ENCODE results near the gene ZNF420. TPM values are rescaled to one million over a fixed set of nuclear protein-coding genes. Genes with fewer than 3 reads are reported as not detected.

The ZNF420 gene
- total and polyA plus RNA-seq, 10 donors = 5.3 to 24.3 (median 14.4) TPM

DNA sequence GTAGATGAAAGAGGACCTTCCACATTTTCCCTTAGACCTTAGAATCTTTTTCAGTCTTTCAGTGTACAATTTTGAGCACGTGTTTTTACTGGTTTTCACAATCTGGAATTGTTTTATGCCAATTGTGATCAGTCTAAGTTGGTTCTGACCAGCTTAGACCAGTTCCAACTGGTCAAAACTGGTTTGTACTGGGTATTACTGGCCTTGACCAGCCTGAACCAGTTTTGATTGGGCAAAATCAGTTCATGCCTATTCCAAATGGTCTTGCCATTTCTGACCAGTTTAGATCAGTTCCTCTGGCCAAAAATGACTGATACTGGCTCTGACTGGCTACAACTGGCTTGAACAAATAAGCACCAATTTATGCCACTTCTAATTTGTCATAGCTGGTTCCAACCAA is 57.9 kb downstream of the ZNF420 start:
- Histone ChIP-seq H3K27me3 (replicated peaks in 1 of 7) (no peaks in the 10 kb centered on the region), H3K4me1 (no peaks in the 10 kb centered on the region), H3K4me3 (no peak overlapping the region), H3K27ac (no peak overlapping the region), H3K9me3 (peaks cover 65 to 100% (median 100%) of the 10 kb centered on the region in 8 donors), H3K36me3 (peaks cover 0 to 15% (median 0%) of the 10 kb centered on the region in 6 donors)
- DNase-seq = no peak
- no peak for TF ChIP-seq CTCF (IDR thresholded peaks at IDR 0.05 in 8 of 11, conservative IDR thresholded peaks at IDR 0.05 in 3 of 11)
- TF ChIP-seq POLR2AphosphoS5 (IDR thresholded peaks at IDR 0.05) = no peak
- TF ChIP-seq POLR2A (IDR thresholded peaks at IDR 0.05) = no peak
- WGBS, 5 donors = 11 to 39% (median 23%) methylated on average over 1 of the region's 1 CpG
- intact Hi-C loops (cut with DNase I; ENCODE audit: low total_unique reads) = no loop called here

DNA sequence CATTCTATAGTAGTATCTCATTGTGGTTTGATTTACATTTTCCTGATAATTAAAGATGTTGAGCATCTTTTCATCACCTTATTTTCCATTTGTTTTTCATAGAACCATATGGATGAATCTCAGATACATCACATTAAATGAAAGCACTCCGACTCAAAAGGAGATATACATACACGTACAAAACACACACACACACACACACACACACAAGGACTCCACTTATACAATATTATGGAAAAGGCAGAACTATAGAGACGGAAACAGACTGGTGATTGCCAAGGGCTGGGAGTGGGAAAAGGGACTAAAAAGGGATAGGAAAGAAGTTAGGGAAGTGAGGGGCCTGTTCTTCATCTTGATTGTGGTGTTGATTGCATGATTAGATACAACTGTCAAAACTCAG is 70.0 kb downstream of the ZNF420 start:
- no peak overlapping the region for H3K27ac ChIP-seq
- H3K4me1 ChIP-seq = no peaks in the 10 kb centered on the region
- intact Hi-C loops (cut with DNase I; ENCODE audit: low total_unique reads) = no loop called here
- peaks cover 32 to 100% (median 100%) of the 10 kb centered on the region in 8 donors for H3K9me3 ChIP-seq
- peaks cover 9 to 78% (median 38%) of the 10 kb centered on the region in 6 donors for H3K36me3 ChIP-seq
- DNase-seq = no peak
- TF ChIP-seq POLR2AphosphoS5 (IDR thresholded peaks at IDR 0.05) (no peak), POLR2A (IDR thresholded peaks at IDR 0.05) (no peak), CTCF (IDR thresholded peaks at IDR 0.05 in 8 of 11, conservative IDR thresholded peaks at IDR 0.05 in 3 of 11) (no peak)
- H3K4me3 ChIP-seq = no peak overlapping the region
- no peaks in the 10 kb centered on the region for H3K27me3 ChIP-seq (replicated peaks in 1 of 7)
- 93 to 96% (median 93%) methylated on average over 3 of the region's 3 CpGs for WGBS, 5 donors

- no peak overlapping the region for H3K4me3 ChIP-seq
- no peak for DNase-seq
- intact Hi-C loops (cut with DNase I; ENCODE audit: low total_unique reads) = no loop called here
- H3K27ac ChIP-seq = no peak overlapping the region
- peaks cover 21 to 100% (median 100%) of the 10 kb centered on the region in 8 donors for H3K9me3 ChIP-seq
- H3K4me1 ChIP-seq = no peaks in the 10 kb centered on the region
- 90 to 100% (median 98%) methylated on average over 1 of the region's 1 CpG for WGBS, 5 donors
- peaks cover 37 to 100% (median 91%) of the 10 kb centered on the region in 6 donors for H3K36me3 ChIP-seq
- no peaks in the 10 kb centered on the region for H3K27me3 ChIP-seq (replicated peaks in 1 of 7)
- TF ChIP-seq POLR2A (IDR thresholded peaks at IDR 0.05) (no peak), CTCF (IDR thresholded peaks at IDR 0.05 in 8 of 11, conservative IDR thresholded peaks at IDR 0.05 in 3 of 11) (no peak), POLR2AphosphoS5 (IDR thresholded peaks at IDR 0.05) (no peak)
Observed at GRCh38 chr19:37160153-37160552, 81.9 kb downstream of the ZNF420 start.

- Histone ChIP-seq H3K36me3 (peaks cover 44 to 100% (median 91%) of the 10 kb centered on the region in 6 donors), H3K4me1 (no peaks in the 10 kb centered on the region), H3K4me3 (no peak overlapping the region), H3K27ac (no peak overlapping the region), H3K9me3 (peaks cover 12 to 100% (median 100%) of the 10 kb centered on the region in 8 donors), H3K27me3 (replicated peaks in 1 of 7) (no peaks in the 10 kb centered on the region)
- intact Hi-C loops (cut with DNase I; ENCODE audit: low total_unique reads) = no loop called here
- no peak for DNase-seq
- 93 to 100% (median 100%) methylated on average over 1 of the region's 1 CpG for WGBS, 5 donors
- TF ChIP-seq POLR2A (IDR thresholded peaks at IDR 0.05) = no peak
- no peak for TF ChIP-seq POLR2AphosphoS5 (IDR thresholded peaks at IDR 0.05)
- no peak for TF ChIP-seq CTCF (IDR thresholded peaks at IDR 0.05 in 8 of 11, conservative IDR thresholded peaks at IDR 0.05 in 3 of 11)
Observed at GRCh38 chr19:37165635-37166034, 87.4 kb downstream of the ZNF420 start.
